Endothelial cell of umbilical vein (primary cell): ENCODE data around the gene C17orf107.

Source experiments
- EZH2 ChIP-seq: IDR thresholded peaks from 2 replicates; pipeline ENCODE4 v1.6.1; 2012; ENCODE audit warnings: borderline replicate concordance, low read depth, mild to moderate bottlenecking, moderate library complexity, low read length, inconsistent platforms; ENCODE audit not compliant: severe bottlenecking
- FOS ChIP-seq: IDR thresholded peaks from 2 replicates; pipeline ENCODE4 v1.6.1; 2011; ENCODE audit warnings: mild to moderate bottlenecking, low read length, moderate library complexity, borderline replicate concordance; ENCODE audit not compliant: insufficient read depth
- JUN ChIP-seq: IDR thresholded peaks from 2 replicates; pipeline ENCODE4 v1.6.1; 2011; ENCODE audit warnings: borderline replicate concordance, low read depth; ENCODE audit not compliant: insufficient read length, insufficient read depth
- POLR2A ChIP-seq: IDR thresholded peaks from 2 replicates; pipeline ENCODE4 v1.6.1; 2012; ENCODE audit warnings: low read depth, mild to moderate bottlenecking, control low read depth, low read length
- POLR2AphosphoS5 ChIP-seq: IDR thresholded peaks from 2 replicates; pipeline ENCODE4 v1.6.1; 2012; ENCODE audit warnings: low read depth, mild to moderate bottlenecking, control low read depth, low read length, moderate library complexity; ENCODE audit not compliant: insufficient read depth
- TF ChIP-seq, protein P1 (sequence below), 2 donors: IDR thresholded peaks; 1 replicate in 1 of 2; 2 replicates in 1 of 2; pipeline ENCODE4 v1.5.1; 2011; ENCODE audit warnings: low read length in 2 of 2, mild to moderate bottlenecking in 2 of 2, moderate library complexity in 2 of 2, control low read depth in 1 of 2, inconsistent platforms in 1 of 2, low read depth in 1 of 2; ENCODE audit not compliant: insufficient read depth in 1 of 2; ENCODE audit errors: extremely low read depth in 1 of 2

GRCh38 chr17:4852567-4853207, 46.6 kb upstream of the C17orf107 start:
- TF ChIP-seq, protein P1, sequence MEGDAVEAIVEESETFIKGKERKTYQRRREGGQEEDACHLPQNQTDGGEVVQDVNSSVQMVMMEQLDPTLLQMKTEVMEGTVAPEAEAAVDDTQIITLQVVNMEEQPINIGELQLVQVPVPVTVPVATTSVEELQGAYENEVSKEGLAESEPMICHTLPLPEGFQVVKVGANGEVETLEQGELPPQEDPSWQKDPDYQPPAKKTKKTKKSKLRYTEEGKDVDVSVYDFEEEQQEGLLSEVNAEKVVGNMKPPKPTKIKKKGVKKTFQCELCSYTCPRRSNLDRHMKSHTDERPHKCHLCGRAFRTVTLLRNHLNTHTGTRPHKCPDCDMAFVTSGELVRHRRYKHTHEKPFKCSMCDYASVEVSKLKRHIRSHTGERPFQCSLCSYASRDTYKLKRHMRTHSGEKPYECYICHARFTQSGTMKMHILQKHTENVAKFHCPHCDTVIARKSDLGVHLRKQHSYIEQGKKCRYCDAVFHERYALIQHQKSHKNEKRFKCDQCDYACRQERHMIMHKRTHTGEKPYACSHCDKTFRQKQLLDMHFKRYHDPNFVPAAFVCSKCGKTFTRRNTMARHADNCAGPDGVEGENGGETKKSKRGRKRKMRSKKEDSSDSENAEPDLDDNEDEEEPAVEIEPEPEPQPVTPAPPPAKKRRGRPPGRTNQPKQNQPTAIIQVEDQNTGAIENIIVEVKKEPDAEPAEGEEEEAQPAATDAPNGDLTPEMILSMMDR (IDR thresholded peaks at IDR 0.05; ENCODE audit: extremely low read depth in 1 of 2, insufficient read depth in 1 of 2, low read depth in 1 of 2, low read length in 2 of 2), result no peak
- TF ChIP-seq JUN (no peak), POLR2AphosphoS5 (no peak), FOS (no peak), EZH2 (no peak), POLR2A (no peak)
